Measurements from ENCODE around the gene SCARB1.

Gene SCARB1

GRCh38 chr12:124841558-124841945 is 22.1 kb downstream of the SCARB1 start:
- DNase-seq = no peak

- DNase-seq = no peak
These were observed 25.5 kb downstream of the SCARB1 start for GRCh38 chr12:124837958-124838803.

- no peak for DNase-seq
These were observed 26.3 kb downstream of the SCARB1 start for GRCh38 chr12:124837249-124837897.

GRCh38 chr12:124836759-124837158 is 26.9 kb downstream of the SCARB1 start:
- no peak for DNase-seq

GRCh38 chr12:124835656-124836410 is 27.8 kb downstream of the SCARB1 start:
- no peak for DNase-seq

- DNase-seq = no peak
These were observed 28.8 kb downstream of the SCARB1 start for GRCh38 chr12:124834822-124835221.

GRCh38 chr12:124833693-124834122 is 30.0 kb downstream of the SCARB1 start:
- no peak for DNase-seq

GRCh38 chr12:124832856-124833255 is 30.8 kb downstream of the SCARB1 start:
- no peak for DNase-seq

- no peak for DNase-seq
These were observed 32.1 kb downstream of the SCARB1 start for GRCh38 chr12:124831590-124831989.

GRCh38 chr12:124830306-124830705 is 33.4 kb downstream of the SCARB1 start:
- DNase-seq = no peak

- DNase-seq = no peak
These were observed 33.9 kb downstream of the SCARB1 start for GRCh38 chr12:124829708-124830304.

- DNase-seq = no peak
These were observed 34.5 kb downstream of the SCARB1 start for GRCh38 chr12:124829008-124829707.

GRCh38 chr12:124828264-124829007 is 35.2 kb downstream of the SCARB1 start:
- no peak for DNase-seq

- peak in 1 of 5 experiments; percentile 69 for DNase-seq
These were observed 36.0 kb downstream of the SCARB1 start for GRCh38 chr12:124827588-124828184.

GRCh38 chr12:124824195-124824594 is 39.5 kb downstream of the SCARB1 start:
- no peak for DNase-seq

- no peak for DNase-seq
These were observed 40.2 kb downstream of the SCARB1 start for GRCh38 chr12:124823272-124823970.

GRCh38 chr12:124822218-124822617 is 41.4 kb downstream of the SCARB1 start:
- no peak for DNase-seq

- DNase-seq = no peak
These were observed 42.1 kb downstream of the SCARB1 start for GRCh38 chr12:124821252-124822200.

- DNase-seq = no peak
These were observed 43.5 kb downstream of the SCARB1 start for GRCh38 chr12:124820199-124820598.
